HG03378 (cell line): ENCODE measurements around the gene STK31.
"Not testable (repeated sequence)": the region's sequence is repeated elsewhere in the genome, so short reads cannot be mapped to it uniquely, and the experiment has no call there.

Source experiments
- ATAC-seq: cut with Tn5 transposase; IDR thresholded peaks from one replicate; pipeline ENCODE4 v1.9.1; 2021; ENCODE audit warnings: mild to moderate bottlenecking, moderate library complexity; ENCODE audit not compliant: unreplicated experiment

Gene STK31

GRCh38 chr7:23713285-23714149 lies 3.5 kb downstream of the STK31 start:
- ATAC-seq = no peak

DNA sequence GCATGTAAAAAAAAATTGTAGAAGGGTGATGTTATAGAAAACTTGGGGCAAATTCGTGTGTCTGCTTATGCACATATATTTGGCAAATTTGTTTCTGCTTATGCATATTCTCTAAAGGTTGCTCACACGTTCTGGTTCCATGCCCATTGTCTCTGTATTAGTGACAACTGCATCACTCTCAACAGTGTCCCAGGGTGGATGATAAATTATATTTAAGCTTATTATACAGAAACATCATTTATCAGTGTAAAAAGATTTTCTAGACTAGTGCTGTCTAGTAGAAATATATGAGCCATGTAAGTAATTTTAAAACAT lies 4.1 kb downstream of the STK31 start:
- ATAC-seq = no peak

DNA sequence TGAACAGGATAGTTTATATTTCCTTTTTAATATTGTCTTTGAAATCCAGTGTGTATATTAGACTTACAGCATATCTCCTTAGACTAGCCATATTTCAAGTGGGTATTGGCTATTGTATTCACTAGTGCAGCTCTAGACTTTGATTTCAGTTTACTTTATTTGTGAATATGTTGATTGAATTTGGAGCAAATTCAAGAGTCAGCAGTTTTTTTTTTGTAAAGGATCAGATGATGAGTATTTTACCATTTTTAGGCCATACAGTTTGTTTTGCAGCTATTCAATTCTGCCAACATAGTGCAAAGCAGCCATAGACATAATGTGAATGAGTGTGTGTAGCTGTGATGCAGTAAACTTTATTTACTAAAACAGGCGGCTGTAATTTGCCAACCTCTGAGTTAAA lies 4.6 kb downstream of the STK31 start:
- no peak for ATAC-seq

DNA sequence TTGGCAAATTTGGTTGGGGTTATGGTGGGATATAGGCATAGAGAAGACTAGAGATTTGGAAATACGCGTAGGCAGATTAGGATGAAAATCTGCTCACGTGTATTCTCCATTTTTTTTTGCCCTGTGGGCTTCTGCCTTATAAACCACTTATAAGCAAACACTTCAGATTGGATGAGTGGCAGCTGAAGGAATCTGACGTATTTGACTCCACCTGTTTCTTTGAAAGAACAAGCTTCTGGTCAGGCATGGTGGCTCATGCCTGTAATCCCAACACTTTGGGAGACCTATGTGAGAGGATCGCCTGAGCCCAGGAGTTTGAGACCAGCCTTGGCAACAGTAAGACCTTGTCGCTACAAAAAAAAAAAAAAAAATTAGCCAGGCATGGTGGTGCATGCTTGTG lies 5.1 kb downstream of the STK31 start:
- no peak for ATAC-seq

DNA sequence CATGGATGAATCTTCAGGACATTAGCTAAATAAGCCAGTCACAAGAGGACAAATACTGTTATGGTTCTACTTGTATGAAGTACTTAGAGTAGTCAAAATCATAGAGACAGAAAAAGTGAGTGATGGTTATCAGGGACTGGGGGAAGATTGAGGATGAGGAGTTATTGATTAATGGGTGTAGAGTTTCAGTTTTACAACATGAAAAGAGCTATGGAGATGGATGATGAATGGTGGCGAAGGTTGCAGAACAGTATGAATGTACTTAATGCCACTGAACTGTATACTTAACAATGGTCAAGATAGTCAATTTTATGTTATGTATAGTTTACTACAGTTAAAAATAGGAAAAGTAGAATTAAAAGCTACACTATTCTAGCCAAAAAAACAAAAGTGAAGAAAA lies 7.8 kb downstream of the STK31 start:
- ATAC-seq = no peak

DNA sequence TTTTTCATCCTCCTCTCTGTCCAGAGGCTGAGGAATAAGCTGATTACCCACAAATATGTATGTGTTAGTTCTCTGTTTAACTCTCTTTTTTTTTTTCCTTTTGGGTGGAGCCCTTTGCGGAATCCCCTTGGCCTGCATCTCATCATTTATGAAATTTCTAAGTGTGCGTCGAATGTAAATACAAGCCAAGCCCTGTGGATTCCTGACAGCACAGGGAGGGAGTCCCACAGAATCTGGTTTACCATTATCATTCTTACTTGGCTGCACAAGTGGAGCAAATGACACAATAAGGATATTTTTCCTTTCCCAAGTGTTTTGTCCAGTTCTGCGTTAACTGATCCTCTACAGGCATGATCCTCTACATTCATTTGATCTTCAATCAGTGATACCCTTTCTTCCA lies 11.4 kb downstream of the STK31 start:
- ATAC-seq = no peak

DNA sequence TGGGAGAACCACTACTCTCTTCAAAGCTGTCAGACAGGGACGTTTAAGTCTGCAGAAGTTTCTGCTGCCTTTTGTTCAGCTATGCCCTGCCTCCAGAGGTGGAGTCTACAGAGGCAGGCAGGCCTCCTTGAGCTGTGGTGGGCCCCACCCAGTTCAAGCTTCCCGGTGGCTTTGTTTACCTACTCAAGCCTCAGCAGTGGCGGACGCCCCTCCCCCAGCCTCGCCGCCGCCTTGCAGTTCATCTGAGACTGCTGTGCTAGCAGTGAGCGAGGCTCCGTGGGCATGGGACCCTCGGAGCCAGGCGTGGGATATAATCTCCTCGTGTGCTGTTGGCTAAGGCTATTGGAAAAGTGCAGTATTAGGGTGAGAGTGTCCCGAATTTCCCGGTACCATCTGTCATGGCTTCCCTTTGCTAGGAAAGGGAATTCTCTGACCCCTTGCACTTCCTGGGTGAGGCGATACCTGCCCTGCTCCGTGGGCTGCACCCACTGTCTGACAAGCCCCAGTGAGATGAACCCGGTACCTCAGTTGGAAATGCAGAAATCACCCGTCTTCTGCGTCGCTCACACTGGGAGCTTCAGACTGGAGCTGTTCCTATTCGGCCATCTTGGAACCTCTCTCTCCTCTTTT lies 12.7 kb downstream of the STK31 start:
- not testable (repeated sequence) for ATAC-seq

DNA sequence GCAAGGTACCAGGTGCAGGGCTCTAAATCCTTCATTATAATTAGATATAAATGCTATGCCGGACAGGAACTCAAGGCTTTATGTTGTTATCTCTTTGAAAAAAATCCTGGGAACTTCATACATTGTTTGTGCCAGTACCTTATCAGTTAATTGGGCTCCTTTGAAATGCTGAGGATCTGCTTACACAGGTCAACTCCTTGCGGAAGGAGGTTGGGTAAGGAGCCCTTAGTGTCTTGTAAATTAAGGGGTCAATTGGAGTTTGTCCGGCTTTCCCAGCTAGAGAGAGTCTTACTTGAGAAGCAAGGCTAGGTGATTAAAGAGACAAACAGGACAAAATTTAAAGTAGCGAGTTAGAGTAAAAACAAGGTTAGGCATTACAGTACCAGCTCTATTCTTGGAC lies 14.1 kb downstream of the STK31 start:
- not testable (repeated sequence) for ATAC-seq

DNA sequence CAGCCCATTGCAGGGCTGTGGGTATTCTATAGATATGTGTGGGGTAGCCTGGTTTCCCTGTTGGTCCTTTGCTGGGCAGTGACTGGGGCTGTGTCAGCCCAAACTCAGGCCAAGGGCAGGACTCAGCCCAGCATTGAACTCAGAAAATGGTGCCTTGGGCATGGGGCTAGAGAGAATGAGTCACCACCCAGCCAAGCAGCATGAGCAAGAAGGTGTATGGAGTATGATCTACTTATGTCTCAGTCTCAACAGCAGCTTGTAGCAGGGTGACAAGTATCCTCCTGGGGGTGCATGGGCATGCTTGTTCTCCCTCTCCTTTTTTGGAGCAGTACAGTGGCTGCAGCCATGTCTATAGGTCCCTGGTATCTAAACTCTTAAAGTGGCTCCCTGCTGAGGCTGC lies 32.0 kb downstream of the STK31 start:
- ATAC-seq = no peak

DNA sequence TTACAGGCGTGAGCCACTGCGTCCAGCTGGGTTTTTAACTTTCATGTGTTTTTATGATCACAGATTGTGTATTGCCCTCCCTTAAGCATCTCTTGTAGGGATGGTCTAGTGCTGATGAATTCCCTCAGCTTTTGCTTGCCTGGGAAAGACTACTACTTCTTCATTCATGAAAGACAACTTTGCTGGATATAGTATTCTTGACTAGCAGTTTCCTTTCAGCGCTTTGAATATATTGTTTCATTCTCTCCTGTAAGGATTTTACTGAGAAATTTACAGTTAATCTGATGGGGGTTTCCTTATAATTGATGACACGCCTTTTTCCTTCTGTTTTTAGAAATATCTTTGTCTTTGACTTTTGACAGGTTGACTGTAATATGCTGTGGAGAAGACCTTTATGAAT lies 33.2 kb downstream of the STK31 start:
- ATAC-seq = no peak

GRCh38 chr7:23746629-23747028 lies 36.6 kb downstream of the STK31 start:
- ATAC-seq = no peak

DNA sequence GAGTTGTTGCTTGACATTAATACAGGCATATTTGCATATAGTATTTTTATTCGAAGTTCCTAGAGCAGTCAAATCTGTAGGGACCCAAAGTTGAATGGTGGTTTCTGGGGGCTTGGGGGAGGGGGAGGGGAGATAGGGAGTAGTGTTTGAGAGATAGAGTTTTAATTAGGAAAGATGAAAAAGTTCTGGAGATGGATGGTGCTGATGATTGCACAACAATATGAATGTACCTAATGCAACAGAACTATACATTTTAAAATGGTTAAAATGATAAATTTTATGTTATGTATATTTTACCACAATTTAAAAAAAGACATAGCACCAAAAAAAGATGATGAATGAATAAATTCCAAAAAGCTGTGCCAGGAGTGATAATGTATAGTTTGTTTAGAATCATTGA lies 41.8 kb downstream of the STK31 start:
- no peak for ATAC-seq

DNA sequence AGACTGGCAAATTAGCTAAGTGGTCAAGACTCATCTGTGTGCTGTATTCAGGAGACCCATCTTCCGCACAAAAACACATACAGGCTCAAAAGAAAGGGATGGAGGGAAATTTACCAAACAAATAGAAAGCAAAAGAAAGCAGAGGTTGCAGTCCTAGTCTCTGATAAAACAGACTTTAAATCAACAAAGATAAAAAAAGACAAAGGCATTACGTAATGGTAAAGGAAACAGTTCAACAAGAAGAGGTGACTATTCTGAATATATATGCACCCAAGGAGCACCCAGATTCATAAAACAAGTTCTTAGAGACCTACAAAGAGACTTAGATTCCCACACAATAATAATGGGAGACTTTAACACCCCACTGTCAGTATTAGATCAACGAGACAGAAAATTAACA lies 48.8 kb downstream of the STK31 start:
- not testable (repeated sequence) for ATAC-seq

DNA sequence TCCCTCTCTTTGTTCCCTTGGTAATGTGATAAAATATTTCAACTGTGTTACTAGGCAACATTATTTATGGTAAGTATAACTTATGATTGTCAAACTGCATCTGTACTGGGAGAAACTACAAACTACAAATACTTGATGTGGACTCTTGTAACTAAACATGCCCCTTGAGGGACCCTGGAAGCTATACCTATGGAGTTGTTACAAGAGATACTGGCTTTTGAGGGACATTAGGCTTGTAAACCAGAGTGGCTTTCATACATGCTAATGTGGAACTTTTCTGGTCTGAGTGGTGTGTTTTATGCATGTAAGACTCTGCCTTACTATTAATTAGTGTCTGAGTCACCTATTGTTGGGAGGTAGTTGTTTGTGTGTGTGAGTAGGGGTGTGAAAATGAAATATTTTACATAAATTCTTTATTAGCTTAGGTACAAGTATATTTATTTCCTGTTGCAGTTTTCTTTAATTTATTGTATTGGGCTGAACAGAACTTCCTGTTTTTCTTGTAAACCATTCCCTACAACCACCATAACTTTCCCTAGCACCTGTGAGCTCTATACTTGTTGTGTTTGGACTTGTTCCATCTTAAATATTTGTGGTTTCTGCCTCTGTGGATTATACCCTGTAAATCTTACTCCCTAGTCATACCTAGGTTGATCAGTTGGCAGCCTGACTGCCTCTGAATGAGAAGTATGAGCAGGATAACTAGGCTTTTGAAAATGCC lies 49.8 kb downstream of the STK31 start:
- ATAC-seq = no peak

DNA sequence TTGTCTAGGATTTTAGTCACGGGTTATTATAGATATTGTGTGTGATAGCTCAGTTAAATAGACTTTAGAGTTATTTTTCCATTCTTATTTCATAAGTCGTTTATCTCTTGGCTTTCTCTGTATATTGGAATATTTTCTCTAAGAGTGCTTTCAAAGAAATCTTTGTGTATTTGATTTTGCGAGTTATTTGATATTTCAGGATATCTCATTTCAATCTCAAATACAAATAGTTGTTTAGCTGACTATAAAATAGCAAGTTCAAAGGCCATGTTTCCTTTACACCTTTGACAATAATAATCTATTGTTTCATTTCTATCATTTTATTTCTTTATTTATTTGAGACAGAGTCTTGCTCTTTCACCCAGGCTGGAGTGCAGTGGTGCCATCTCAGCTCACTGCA lies 55.9 kb downstream of the STK31 start:
- ATAC-seq = no peak

- no peak for ATAC-seq
Measured at GRCh38 chr7:23767514-23767913, 57.5 kb downstream of the STK31 start.

GRCh38 chr7:23768022-23768421 lies 58.0 kb downstream of the STK31 start:
- no peak for ATAC-seq

- ATAC-seq = not testable (repeated sequence)
Measured at GRCh38 chr7:23779185-23779800, 69.3 kb downstream of the STK31 start.

GRCh38 chr7:23783115-23783514 lies 73.1 kb downstream of the STK31 start:
- ATAC-seq = no peak

DNA sequence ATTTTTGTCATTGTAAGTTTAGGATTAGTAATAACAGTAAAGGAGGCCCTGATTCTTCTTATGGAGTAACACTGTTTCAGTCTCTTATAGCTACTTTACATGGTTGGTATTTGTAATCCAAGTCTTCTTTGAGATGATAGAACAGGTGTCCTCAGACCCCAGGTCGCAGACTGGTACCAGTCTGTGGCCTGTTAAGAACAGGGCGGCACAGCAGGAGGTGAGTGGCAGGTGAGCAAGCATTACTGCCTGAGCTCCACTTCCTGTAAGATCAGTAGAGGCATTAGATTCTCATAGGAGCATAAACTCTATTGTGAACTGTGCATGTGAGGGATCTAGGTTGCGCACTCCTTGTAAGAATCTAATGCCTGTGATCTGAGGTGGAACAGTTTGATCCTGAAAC lies 77.3 kb downstream of the STK31 start:
- no peak for ATAC-seq

DNA sequence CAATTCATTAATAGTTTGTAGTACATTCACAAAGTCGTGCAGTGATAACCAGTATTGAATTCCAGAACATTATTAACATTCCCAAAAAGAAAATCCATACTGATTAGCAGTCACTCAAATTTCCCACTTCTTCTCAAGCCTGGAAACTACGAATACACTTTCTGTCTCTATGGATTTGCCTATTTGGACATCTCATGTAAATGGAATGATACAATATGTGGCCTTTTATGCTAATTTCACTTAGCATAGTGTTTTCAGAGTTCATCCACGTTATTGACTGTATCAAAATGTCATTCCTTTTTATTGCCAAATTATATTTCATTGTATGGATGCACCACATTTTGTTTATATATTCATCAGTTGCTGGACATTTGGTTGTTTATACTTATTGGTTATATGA lies 78.8 kb downstream of the STK31 start:
- no peak for ATAC-seq

DNA sequence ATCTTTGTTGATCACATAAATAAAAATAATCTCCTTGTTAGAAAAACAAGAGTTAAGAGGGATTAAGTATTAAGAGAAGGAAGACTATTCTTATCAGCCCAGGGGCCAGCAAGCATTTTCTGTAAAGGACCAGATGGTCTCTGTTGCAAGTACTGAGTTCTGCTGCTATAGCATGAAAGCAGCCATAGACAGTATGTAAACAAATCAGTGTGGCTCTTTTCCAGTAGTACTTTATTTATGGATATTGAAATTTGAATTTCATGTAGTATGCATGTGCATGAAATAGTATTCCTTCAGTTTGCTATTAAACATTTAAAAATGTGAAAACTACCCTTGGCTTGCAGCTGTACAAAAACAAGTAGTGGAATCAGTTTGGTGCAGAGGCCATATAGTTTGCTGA lies 81.7 kb downstream of the STK31 start:
- ATAC-seq = no peak
